GM19468 (cell line): ENCODE measurements around the gene SLC39A9.

ENCODE experiments used
- ATAC-seq: cut with Tn5 transposase; IDR thresholded peaks from one replicate; pipeline ENCODE4 v1.9.1; 2021; ENCODE audit warnings: mild to moderate bottlenecking, moderate library complexity, moderate number of reproducible peaks; ENCODE audit not compliant: unreplicated experiment; ENCODE audit errors: extremely low read depth

The SLC39A9 gene

GRCh38 chr14:69398053-69398817 is at the start of gene SLC39A9, which contains the start of gene ERH:
Gene SLC39A9 (plus strand): TSS chr14:69398692. CDS start chr14:69399370, 678 bp downstream.
Gene ERH (minus strand): TSS chr14:69398299. CDS start chr14:69398233, 66 bp downstream.
- ATAC-seq: peak; percentile 49

GRCh38 chr14:69349091-69349777 is 49.3 kb upstream of the SLC39A9 start:
- ATAC-seq: no peak

- no peak for ATAC-seq
Measured at GRCh38 chr14:69350892-69351291, 47.6 kb upstream of the SLC39A9 start.

DNA sequence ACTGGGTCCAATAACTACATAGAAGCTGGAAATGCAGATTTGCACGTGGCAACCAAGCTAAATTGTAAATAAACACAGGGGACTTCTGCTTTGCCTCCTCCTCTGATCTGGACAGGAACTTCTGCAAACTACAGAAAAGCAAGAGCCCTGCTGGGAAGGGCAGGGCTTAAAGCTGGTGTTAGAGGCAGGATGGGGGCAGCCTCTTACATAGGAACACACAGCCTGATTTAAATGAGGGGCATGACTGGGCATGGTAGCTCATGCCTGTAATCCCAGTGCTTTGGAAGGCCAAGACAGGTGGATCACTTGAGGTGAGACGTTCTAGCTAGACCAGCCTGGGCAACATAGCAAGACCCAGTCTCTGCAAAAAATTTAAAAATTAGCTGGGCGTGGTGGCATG is 47.1 kb upstream of the SLC39A9 start:
- no peak for ATAC-seq

DNA sequence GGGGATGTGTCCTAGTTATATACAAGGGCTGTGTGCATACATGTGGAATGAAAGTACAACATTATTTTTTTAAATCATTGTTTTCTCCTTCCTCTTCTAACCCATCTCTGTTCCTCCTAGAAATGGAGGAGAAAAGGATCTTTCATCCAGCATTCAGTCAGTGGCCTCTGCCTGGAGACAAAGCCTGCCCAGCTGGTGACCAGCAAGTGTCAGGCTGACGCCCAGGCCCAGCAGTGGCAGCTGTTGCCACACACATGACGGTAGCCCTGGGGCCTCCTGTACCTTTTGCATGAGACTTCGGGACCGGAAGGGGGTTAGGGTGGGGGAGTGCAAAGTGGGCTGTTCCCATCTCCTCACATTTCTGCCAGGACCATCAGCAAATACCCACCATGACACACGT is 46.6 kb upstream of the SLC39A9 start:
- no peak for ATAC-seq

DNA sequence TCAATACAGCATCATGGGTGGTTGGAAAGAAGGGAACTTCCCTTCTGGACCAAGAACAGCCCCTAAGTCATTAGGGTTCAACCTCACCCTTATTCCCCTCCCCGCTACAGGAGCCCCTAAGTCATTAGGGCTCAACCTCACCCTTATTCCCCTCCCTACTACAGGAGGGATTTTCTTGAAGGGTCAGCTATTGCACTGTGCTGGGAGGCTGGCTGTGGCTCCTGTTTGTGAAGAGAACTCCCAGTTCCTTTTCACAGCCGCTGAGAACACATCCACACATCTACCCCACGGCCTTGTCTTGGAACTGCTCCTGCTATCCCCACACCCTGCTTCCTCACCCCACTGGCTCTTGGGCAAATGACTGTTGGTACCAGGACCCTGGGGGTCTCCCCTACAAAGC is 45.3 kb upstream of the SLC39A9 start:
- no peak for ATAC-seq

DNA sequence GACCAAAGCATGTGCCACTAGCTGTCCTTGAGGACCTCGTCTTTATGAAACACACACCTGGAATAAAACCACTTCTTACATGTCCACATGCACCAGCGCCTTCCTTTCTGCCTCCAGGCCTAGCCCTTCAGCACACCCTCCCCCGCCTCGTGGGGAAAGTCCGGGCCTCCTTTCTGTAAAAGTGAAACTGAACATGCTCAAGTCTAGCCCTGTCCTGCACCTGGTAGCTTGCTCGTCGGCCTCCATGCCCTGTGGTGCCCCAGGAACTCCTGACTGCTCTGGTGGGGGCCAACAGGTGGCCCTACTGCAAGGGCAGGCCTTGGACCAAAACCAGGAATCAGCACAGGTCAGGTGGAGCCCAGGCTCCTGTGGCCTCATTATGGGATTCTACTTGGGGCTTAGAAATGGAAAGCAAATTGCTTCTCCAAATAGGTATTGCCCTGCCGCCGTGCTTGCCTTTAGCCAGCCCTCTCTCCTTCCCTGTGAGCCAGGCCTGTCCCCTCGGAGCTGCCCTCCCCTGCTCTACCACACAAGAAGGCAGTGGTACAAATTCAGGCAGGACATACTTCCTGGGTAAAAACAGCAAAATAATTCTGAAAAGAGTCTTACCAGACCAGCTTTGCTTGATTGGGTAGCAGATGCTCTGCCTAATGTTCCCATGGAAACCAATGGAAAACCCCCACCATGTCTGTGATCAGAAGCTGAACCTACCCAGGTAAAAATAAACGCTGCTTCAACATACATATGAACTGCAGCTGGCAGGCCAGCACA is 43.9 kb upstream of the SLC39A9 start:
- peak; percentile 41 for ATAC-seq

DNA sequence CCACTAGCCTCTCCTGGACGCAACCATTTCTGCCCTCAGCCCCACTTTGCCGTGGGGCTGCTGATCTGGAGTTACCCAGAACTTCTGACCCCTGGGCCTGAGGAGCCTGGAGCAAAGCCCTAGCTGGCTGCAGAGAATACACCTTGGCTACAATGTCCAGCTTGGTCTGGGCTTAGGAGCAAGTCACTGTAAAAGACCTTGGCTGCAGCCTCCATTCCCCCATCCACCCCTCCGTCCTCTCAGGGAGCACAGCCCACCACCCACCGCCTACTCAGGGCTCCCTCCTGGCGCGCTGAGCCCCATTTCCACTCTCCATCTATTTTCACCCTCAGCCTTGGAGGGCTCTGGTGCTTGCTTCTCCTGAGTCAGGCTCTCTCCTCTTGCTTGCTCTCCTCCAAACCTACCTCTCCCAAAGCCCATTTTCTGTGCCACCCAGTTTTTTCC is 43.3 kb upstream of the SLC39A9 start:
- no peak for ATAC-seq

DNA sequence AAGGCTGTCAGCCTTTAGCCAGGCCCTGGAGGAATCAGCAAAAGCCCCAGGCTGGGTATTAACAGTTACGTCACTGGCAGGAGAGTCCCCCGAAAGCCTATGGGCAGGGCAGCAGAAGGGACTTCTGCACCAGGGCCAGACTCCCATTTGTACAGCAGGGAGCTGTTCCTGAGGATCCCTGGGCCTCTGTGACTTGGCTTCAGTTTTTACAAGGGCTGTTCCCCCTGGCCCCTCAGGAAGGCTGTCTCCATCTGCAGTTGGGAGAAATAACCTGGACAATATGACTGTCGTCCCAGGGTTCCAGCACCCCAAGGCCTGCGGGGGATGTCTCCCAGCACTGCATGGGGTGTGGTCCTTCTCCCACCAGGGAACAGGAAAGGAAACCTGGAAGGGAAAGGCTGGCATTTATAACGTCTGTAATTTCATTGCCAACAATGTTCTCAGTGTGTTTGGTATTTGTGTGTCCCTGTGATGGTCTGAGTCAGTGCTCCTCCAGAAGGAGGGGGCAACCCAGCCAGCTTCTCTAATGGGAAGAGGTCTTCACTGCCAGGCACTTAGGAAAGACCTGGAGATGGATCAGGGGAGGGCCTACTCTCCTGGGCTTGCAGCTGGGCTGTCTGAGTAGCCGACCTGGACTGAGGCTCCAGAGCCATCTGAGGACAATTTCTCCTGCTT is 42.7 kb upstream of the SLC39A9 start:
- no peak for ATAC-seq

DNA sequence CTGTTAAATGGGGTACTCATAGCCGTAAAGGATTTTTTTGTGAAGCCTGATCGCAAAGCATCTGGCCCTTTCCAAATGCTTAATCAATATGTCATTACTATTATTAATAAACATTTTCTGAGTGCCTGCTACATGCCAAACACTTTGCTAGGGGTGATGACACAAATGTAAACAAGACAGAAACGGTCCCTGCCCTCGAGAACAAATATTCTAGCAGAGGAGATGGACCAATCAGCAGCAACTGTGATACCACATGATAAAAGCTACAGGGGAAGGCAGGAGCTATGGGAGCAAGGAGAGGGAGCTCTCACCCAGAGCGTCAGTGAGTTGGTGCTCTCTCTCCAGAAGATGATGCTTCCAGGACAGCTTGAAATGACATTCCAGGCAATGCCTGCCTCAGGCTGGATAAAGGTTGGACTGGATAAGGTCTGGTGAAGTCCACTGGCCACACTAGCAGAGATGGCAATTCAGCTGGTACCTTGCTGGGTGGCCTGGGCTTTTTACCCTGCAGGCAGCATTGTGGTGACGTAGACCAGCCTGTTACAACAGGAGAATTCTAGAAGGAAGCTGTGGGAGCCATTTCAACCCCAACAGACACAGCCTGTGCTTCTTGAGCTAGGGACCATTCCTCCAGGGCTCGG is 41.5 kb upstream of the SLC39A9 start:
- ATAC-seq: no peak

GRCh38 chr14:69357544-69358200 is 40.8 kb upstream of the SLC39A9 start:
- no peak for ATAC-seq

DNA sequence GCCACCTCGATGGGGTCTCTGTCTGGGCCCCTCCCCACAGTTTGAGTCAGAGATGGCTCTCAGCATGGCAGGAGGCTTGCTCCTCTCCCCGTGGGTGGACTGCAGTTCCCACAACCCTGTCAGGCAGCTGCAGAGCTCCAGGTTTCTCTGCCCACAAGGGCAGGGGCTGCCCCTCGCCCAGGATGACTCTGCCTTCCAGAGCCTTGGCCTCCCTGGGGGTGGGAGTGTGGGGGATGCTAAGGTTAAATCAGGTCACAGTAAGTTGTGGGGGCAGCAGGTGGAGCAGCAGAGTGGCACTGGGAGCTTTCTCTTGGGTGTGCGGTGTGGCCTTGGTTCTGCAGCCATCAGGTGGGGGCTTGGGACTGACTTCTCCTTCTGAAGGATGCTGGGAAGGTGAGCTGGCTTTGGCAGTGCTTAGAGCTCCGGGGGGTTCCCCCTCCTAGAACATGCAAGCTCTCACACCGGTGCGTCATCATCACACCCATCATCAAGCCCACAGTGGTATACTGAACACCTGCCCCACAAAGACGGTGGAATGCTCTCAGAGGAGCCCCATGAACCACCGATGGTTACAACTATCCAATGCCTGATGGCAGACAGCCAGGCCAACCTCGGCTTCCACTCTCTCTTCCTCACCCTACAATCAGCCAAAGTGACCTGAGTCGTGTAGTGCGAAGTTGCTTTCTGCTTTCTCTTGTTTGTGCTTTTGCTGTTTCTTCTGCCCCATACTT is 40.1 kb upstream of the SLC39A9 start:
- ATAC-seq: peak; percentile 14

DNA sequence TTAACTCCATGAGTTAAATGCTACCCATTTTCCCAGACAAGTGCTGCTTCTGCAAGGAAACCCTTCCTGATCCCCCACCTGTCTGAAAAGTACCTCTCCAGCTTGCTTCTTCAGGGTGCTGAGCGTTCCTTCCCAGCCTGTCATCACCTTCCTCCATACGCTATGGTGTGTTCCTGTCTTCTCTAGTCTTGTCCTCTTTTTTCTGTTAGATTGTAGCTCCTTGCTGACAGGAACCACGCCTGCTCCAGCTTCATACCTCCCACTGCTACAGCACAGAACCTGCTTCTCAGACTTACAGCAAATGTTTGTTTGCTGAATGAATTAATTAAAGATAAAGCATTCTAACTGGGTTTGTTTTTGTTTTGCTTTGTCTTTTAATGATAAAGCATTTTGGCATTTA is 39.5 kb upstream of the SLC39A9 start:
- no peak for ATAC-seq

DNA sequence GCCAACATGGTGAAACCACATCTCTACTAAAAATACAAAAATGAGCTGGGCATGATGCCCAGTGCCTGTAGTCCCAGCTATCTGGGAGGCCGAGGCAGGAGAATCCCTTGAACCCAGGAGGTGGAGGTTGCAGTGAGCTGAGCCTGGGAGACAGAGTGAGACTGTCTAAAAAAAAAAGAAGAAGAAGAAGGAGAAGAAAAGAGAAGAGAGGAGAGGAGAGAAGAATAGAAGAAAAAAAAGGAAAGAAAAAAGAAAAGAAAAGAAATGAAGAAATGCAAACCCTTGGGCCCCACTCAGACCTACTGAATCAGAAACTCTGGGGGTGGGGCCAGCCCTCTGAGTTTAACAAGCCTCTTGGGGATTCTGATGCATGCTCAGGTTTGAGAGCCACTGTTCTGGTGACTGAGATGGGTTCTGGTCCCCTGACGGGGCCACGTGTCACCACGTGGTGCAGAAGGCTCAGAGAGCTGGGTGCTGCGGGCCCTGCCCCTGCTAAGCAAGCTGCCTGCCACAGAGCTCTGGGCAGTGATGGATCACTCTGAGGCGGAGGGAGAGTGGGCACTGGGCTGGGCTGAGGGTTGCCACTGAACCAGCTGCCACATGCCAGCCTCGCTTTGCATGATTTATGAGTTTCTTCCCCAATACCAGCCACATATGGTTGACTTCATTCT is 37.9 kb upstream of the SLC39A9 start:
- no peak for ATAC-seq

- no peak for ATAC-seq
Measured at GRCh38 chr14:69363055-69363454, 35.4 kb upstream of the SLC39A9 start.

GRCh38 chr14:69363964-69364363 is 34.5 kb upstream of the SLC39A9 start:
- ATAC-seq: no peak

DNA sequence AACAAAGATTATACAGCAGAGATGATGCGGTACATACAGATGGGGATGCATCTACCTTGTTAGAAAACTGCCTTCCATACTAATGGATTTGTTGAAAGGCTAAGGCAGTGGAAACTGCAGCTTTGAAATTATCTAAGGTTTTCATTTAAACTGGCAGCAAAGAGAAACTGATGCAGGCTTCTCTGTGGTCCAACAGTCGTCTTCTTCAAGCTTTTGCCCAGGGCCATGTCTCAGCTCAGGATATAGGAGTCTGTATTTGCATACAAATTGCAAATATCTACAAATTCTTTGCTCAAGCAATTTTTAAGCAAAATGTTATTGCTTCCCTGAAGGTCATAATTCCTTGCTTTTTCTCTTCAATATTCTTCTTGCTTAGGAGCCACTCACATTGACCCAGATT is 34.1 kb upstream of the SLC39A9 start:
- no peak for ATAC-seq

GRCh38 chr14:69366069-69366468 is 32.4 kb upstream of the SLC39A9 start:
- no peak for ATAC-seq
